A375 (cell line): Measurements from ENCODE around the gene RCBTB1. TPM values are rescaled to one million over a fixed set of nuclear protein-coding genes. Genes with fewer than 3 reads are reported as not detected.

Experiments
- total RNA-seq: library from RNA; depleted of rRNA; stranded (reverse); fragments of >200 nt; shearing (Covaris generic); gene quantifications from 2 replicates; pipeline ENCODE4 v1.2.3, GENCODE V29; 2014; rRNA removed

Gene RCBTB1
- 6.9 and 7.7 TPM in 2 replicates for total RNA-seq

GRCh38 chr13:49585220-49586157, at the start of gene RCBTB1:
Gene RCBTB1 (minus strand): TSS chr13:49585558. CDS start chr13:49567279, 18,279 bp downstream.

GRCh38 chr13:49627831-49628652, 42.7 kb upstream of the RCBTB1 start, which contains the start of gene ARL11:
Gene ARL11 (plus strand): TSS chr13:49628507. CDS start chr13:49630448, 1,941 bp downstream.

GRCh38 chr13:49495783-49496762, 89.3 kb downstream of the RCBTB1 start, which contains the start of gene PHF11:
Gene PHF11 (plus strand): TSS chr13:49495953. CDS start chr13:49496002, 49 bp downstream.

Other genes with a start within 250 kb of the RCBTB1 start
- gene CAB39L, start 141.5 kb downstream of the RCBTB1 start, total RNA-seq, result 2.6 and 3.0 TPM in 2 replicates
- 3.3 and 5.0 TPM in 2 replicates for gene SETDB2, start 141.3 kb downstream of the RCBTB1 start, total RNA-seq
- 4.3 and 9.0 TPM in 2 replicates for gene PHF11, start 89.6 kb downstream of the RCBTB1 start, total RNA-seq
- not detected in 2 replicates for gene ARL11, start 42.9 kb upstream of the RCBTB1 start, total RNA-seq
- 92.7 and 101 TPM in 2 replicates for gene EBPL, start 105.9 kb upstream of the RCBTB1 start, total RNA-seq
- 11.5 and 15.1 TPM in 2 replicates for gene KPNA3, start 207.1 kb upstream of the RCBTB1 start, total RNA-seq